ENCODE results near the gene MAGIX.

GRCh38 chrX:49116716-49117115 lies 45.8 kb upstream of the MAGIX start:
- TF ChIP-seq CTCF (conservative IDR thresholded peaks at IDR 0.05 in 1 of 2, IDR thresholded peaks at IDR 0.05 in 1 of 2; ENCODE audit: low read depth in 1 of 2, low read length in 2 of 2) (no peak), EZH2 (IDR thresholded peaks at IDR 0.05; ENCODE audit: low read length, missing control alignments) (no peak)
